Duodenal mucosa (tissue), 2 donors: Measurements from ENCODE around the gene SMIM23.

ENCODE experiments used
- H3K27ac ChIP-seq: one replicate; pipeline ENCODE4 v1.7.0; 2013; ENCODE audit warnings: low read depth, low read length
- H3K27me3 ChIP-seq, 2 donors: one replicate each; pipeline ENCODE4 v1.7.0; 2013; ENCODE audit warnings: low read length in 2 of 2, control low read depth in 1 of 2; ENCODE audit not compliant: insufficient read depth in 2 of 2, control insufficient read depth in 1 of 2
- H3K36me3 ChIP-seq, 2 donors: one replicate each; pipeline ENCODE4 v1.7.0; 2013; ENCODE audit warnings: low read length in 2 of 2, control low read depth in 1 of 2; ENCODE audit not compliant: insufficient read depth in 2 of 2, control insufficient read depth in 1 of 2
- H3K4me1 ChIP-seq, 2 donors: one replicate each; pipeline ENCODE4 v1.7.0; 2013; ENCODE audit warnings: low read length in 2 of 2, control low read depth in 1 of 2; ENCODE audit not compliant: insufficient read depth in 2 of 2, control insufficient read depth in 1 of 2
- H3K4me3 ChIP-seq, 2 donors: one replicate each; pipeline ENCODE4 v1.7.0; 2013; ENCODE audit warnings: low read length in 2 of 2, low read depth in 1 of 2
- H3K9ac ChIP-seq, 2 donors: one replicate each; pipeline ENCODE4 v1.7.0; 2013; ENCODE audit warnings: low read length in 2 of 2, low read depth in 1 of 2
- H3K9me3 ChIP-seq, 2 donors: one replicate each; pipeline ENCODE4 v1.7.0; 2013; ENCODE audit warnings: low read length in 2 of 2, control low read depth in 1 of 2; ENCODE audit not compliant: control insufficient read depth in 1 of 2

Gene SMIM23

DNA sequence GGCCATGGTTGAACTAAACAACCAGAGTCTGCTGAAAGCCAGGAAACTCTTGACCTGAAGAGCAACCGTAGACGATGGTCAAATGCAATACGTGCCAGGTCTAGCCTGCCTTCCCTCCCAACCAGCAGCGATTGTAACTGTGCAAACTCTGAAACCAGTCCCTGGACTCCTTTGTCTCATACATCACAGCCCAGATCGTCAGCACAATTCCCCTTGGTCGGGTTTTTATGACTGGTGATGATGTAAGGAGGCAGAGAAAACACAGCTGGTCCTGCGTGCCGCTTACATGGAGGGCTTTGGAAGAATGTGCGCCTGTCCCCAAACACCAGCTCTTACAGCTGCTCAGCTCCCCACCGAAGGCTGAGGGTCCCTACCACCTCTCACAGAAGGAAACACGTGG lies 24.6 kb downstream of the SMIM23 start:
- no peak overlapping the region for H3K9ac ChIP-seq
- H3K4me1 ChIP-seq = no peaks in the 10 kb centered on the region
- H3K27ac ChIP-seq = no peak overlapping the region
- H3K36me3 ChIP-seq = no peaks in the 10 kb centered on the region
- peaks cover 10 to 16% of the 10 kb centered on the region in 2 donors for H3K27me3 ChIP-seq
- peaks cover 3 to 6% of the 10 kb centered on the region in 2 donors for H3K9me3 ChIP-seq
- H3K4me3 ChIP-seq = no peak overlapping the region

DNA sequence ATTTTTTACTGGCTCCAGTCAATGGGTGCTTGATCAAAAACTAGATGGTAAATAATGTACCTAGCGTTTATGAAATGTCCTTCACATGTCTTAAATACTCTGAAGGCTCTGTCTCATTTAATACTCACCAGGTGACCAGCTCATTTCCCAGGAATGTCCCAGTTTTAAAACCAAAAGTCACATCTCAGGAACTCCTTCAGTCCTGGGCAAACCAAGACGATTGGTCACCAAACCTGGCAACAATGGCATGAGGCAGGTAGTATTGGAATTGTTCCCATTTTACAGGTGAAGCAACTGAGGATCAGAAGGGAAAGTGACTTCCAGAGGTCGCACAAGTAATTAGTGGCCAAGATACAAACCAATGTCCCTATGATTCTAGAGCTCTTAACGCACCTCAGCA lies 27.7 kb downstream of the SMIM23 start:
- H3K4me1 ChIP-seq = no peaks in the 10 kb centered on the region

DNA sequence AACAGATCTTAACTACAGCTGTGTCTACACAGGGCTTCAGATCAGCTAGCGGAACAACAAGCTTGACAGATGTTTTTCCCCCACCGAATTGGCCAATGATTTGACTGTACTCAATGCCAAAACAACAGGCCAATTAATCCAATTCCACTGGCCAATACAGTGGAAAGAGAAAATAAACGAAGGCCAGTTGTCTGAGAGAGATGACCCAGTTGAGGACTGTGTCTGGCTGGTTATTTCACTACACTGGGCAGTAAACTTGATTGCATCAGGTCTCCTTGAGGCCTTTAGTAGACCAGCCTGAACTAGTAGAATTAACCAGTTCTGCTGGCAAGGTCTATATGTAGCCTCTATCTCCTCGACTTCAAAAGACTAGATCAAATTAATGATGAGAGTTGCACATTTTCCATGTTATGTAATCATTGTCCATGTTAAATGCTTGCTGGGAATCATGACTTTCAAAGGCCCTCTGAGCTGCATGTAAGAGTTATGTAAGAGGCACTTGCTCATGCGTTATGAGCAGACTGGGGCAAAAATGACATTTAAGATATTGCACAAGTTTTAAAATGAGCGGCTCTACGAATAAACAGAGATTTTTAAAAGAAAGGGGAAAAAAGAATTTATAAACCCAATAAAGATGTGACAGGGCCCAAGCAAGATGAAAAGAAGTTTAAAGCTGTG lies 28.3 kb downstream of the SMIM23 start:
- Histone ChIP-seq H3K4me1 (no peaks in the 10 kb centered on the region), H3K27me3 (no peaks in the 10 kb centered on the region), H3K4me3 (no peak overlapping the region), H3K27ac (no peak overlapping the region), H3K9me3 (peaks cover 3 to 6% of the 10 kb centered on the region in 2 donors), H3K36me3 (no peaks in the 10 kb centered on the region), H3K9ac (no peak overlapping the region)

More for the DNA sequence above, 27.7 kb downstream of the SMIM23 start:
- no peak overlapping the region for H3K4me3 ChIP-seq
- H3K27me3 ChIP-seq = no peaks in the 10 kb centered on the region
- no peaks in the 10 kb centered on the region for H3K36me3 ChIP-seq
- H3K9me3 ChIP-seq = peaks cover 3 to 6% of the 10 kb centered on the region in 2 donors
- H3K27ac ChIP-seq = no peak overlapping the region
- H3K9ac ChIP-seq = no peak overlapping the region

DNA sequence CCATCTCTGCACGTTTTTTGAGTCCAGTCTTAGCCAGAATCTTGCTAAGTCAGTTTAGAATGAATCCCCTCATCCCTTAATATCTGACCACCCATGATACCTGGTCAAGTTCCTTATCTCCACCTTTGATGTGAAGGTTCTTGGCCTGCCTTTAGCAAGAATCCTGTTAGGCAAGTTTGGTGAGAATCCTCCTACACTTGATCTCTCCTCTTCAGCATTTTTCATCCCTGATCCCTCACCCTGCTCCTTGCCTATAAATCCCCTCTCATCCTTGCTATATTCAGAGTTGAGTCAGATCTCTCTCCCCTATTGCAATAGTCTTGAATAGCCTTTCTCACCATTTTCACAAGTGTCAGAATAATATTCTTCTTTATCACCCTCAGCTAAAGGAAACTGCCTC lies 31.0 kb downstream of the SMIM23 start:
- H3K4me3 ChIP-seq = no peak overlapping the region
- H3K9ac ChIP-seq = no peak overlapping the region
- H3K27me3 ChIP-seq = no peaks in the 10 kb centered on the region
- H3K36me3 ChIP-seq = no peaks in the 10 kb centered on the region
- no peaks in the 10 kb centered on the region for H3K4me1 ChIP-seq
- H3K27ac ChIP-seq = no peak overlapping the region
- H3K9me3 ChIP-seq = peaks cover under 1% of the 10 kb centered on the region in 2 donors

DNA sequence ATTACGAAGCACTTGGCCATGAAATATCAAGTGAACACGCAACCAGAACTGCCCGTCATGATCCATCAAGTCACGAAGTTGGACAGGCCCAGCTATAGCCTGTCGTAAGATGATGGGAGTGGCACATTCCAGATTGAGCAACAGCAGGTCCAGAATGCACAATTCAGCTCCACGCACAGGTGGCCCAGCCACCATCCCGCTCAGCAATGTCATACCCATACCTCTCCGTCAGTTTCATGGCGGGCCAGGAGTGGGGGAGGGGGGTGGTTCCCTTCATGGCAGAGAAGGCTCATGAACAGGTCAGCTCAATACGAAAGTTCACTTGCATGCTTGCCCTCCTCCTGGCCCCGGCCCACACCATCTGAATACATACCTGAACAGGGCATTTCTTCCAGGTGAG lies 34.9 kb downstream of the SMIM23 start:
- H3K27me3 ChIP-seq = no peaks in the 10 kb centered on the region
- H3K9ac ChIP-seq = no peak overlapping the region
- no peaks in the 10 kb centered on the region for H3K36me3 ChIP-seq
- no peak overlapping the region for H3K4me3 ChIP-seq
- H3K27ac ChIP-seq = no peak overlapping the region
- no peaks in the 10 kb centered on the region for H3K9me3 ChIP-seq
- H3K4me1 ChIP-seq = peaks cover 6 to 10% of the 10 kb centered on the region in 2 donors

DNA sequence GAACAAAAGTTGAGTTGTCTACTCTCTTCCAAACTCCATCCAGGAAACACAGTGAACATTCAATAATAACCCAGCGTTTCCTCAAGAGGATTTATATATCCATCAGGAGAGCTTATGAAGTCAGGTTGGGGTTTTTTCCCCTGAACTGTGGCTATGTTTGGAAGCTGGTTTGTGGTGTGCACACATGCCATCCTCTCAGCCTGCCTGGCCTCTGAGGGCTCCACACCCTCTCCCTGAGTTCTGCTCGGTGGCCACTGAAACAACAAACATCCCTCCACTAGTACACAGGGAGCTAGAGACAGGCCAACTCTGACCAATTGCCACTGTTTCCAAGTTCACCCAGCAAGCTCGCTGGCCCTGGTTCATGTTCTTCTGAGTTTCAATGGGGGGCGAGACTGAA lies 35.7 kb downstream of the SMIM23 start:
- Histone ChIP-seq H3K27ac (no peak overlapping the region), H3K9ac (no peak overlapping the region), H3K9me3 (no peaks in the 10 kb centered on the region), H3K4me1 (peaks cover 6 to 10% of the 10 kb centered on the region in 2 donors), H3K36me3 (no peaks in the 10 kb centered on the region), H3K27me3 (no peaks in the 10 kb centered on the region), H3K4me3 (no peak overlapping the region)

DNA sequence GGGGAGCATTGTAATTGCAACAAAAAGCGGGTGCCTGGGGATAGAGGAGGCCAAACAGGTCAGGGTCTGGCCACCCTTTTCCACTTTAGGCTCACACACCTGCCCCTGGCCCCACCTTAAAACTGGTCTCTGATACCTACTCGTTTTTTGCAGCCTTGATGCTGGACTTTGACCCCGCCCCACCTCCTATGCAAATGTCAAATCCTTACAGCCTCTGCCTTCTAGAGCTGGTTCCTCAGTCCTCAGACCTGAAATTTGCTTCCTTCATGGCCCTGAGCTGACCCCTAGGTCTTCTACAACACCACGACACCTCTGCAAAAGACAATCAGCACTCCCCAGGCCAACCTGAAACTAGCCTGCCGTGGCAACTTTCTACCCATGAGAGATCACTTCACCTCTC lies 37.7 kb downstream of the SMIM23 start:
- Histone ChIP-seq H3K36me3 (no peaks in the 10 kb centered on the region), H3K27me3 (no peaks in the 10 kb centered on the region), H3K4me3 (no peak overlapping the region), H3K4me1 (peaks cover 6 to 10% of the 10 kb centered on the region in 2 donors), H3K9ac (no peak overlapping the region), H3K27ac (no peak overlapping the region), H3K9me3 (no peaks in the 10 kb centered on the region)

DNA sequence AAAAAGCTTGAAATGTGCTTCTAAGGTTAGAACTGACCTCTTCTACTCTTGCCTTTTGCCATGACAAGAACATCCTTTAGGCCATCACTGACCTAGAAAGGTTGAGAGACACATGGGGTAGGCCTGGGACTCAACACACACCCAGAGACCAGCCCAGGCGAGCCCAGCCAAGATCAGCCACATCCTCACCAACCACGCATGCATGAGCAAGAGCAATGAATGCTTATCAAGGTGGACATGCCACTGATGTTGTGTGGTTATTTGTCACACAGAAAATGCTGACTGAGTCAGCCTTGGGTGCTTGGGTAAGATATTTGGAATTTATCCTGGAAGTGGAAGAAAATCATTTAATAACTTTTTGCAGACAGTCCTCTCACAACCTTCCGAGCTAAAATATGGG lies 39.4 kb downstream of the SMIM23 start:
- Histone ChIP-seq H3K9ac (no peak overlapping the region), H3K4me1 (peaks cover 6 to 10% of the 10 kb centered on the region in 2 donors), H3K27ac (no peak overlapping the region), H3K27me3 (no peaks in the 10 kb centered on the region), H3K36me3 (no peaks in the 10 kb centered on the region), H3K4me3 (no peak overlapping the region), H3K9me3 (no peaks in the 10 kb centered on the region)

DNA sequence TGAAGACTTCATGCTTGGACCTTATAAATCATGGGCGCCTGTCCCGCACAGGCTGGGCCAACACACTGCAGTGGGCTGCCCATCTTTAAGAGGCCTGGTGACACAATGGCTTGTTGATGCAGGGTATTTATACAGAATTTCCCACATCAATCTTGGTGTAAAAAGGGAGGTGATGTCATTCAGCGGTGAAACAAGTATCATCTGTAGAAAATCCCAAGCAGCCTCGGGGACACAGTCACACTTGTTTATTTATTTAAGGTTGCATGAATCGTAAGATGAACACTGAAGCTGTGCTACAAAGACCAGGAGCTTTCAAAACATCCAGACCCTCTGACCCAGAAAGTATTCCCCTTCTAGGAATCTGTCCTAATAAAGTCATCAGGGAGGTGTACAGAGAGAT lies 40.5 kb downstream of the SMIM23 start:
- Histone ChIP-seq H3K4me1 (peaks cover 6 to 10% of the 10 kb centered on the region in 2 donors), H3K9me3 (peaks cover 0 to under 1% of the 10 kb centered on the region in 2 donors), H3K9ac (no peak overlapping the region), H3K36me3 (no peaks in the 10 kb centered on the region), H3K27me3 (no peaks in the 10 kb centered on the region), H3K27ac (no peak overlapping the region), H3K4me3 (no peak overlapping the region)

DNA sequence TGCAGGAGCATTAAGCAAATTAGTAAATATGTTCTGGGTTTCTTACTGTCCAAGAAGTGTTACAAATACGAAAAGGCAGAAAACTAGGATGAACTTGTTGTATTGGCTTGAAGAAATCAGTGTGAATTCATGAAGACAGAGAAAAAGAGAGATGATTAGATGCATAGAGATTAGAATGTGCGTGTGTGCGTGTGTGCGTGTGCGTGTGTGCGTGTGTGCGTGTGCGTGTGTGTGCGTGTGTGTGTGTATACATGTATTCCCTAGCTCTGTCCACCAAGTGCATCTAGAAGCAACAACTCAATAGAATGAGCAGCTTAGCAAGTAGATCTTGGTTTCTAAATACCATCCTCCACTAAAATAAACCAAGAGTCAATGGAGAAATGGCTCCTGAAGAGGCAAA lies 41.5 kb downstream of the SMIM23 start:
- Histone ChIP-seq H3K27me3 (no peaks in the 10 kb centered on the region), H3K4me1 (peaks cover 6 to 10% of the 10 kb centered on the region in 2 donors), H3K9me3 (peaks cover 0 to 6% of the 10 kb centered on the region in 2 donors), H3K9ac (no peak overlapping the region), H3K36me3 (no peaks in the 10 kb centered on the region), H3K4me3 (no peak overlapping the region), H3K27ac (no peak overlapping the region)
